Left lung (tissue), 10 donors: ENCODE measurements around the gene ARL6IP6. TPM values are rescaled to one million over a fixed set of nuclear protein-coding genes. Genes with fewer than 3 reads are reported as not detected.
A peak's percentile ranks its signal among the peaks of the same experiment; 100 is the strongest.
"Not testable (repeated sequence)": the region's sequence is repeated elsewhere in the genome, so short reads cannot be mapped to it uniquely, and the experiment has no call there.

ENCODE experiments used
- ATAC-seq: fragments of 200-7000 bp; cut with Tn5 transposase; one replicate; pipeline ENCODE4 v1.9.1; 2020; ENCODE audit warnings: moderate library complexity
- DNase-seq, 4 donors: peaks; one replicate each; pipeline ENCODE4 v3.0.0-alpha.2; 2013 to 2020
- H3K27ac ChIP-seq, 2 donors: fragments of 200-600 bp; sonication (generic) in 1 of 2; one replicate each; pipeline versions ENCODE4 v1.5.0 to v1.8.0; 2020 to 2021
- H3K27me3 ChIP-seq, 2 donors: fragments of 200-600 bp; sonication (generic) in 1 of 2; one replicate each; pipeline versions ENCODE4 v1.5.0 to v1.8.0; 2020 to 2021
- H3K36me3 ChIP-seq, 2 donors: fragments of 200-600 bp; sonication (generic) in 1 of 2; one replicate each; pipeline versions ENCODE4 v1.5.0 to v1.8.0; 2020 to 2021
- H3K4me1 ChIP-seq, 2 donors: fragments of 200-600 bp; one replicate each; pipeline ENCODE4 v1.8.0; 2021
- H3K4me3 ChIP-seq, 2 donors: fragments of 200-600 bp; sonication (generic) in 1 of 2; one replicate each; pipeline versions ENCODE4 v1.5.0 to v1.8.0; 2020 to 2021; ENCODE audit warnings: mild to moderate bottlenecking in 1 of 2
- H3K9me3 ChIP-seq, 2 donors: fragments of 200-600 bp; sonication (generic) in 1 of 2; one replicate each; pipeline versions ENCODE4 v1.5.0 to v1.8.0; 2020 to 2021
- CTCF ChIP-seq, 2 donors: fragments of 200-600 bp; sonication (generic) in 1 of 2; IDR thresholded peaks; one replicate each; pipeline versions ENCODE4 v1.5.0 to v1.8.0; 2021; ENCODE audit warnings: antibody characterized with exemption in 2 of 2
- intact Hi-C, 2 donors: fragments of 100-400 bp; cut with DNase I; formaldehyde crosslinking; loops; one replicate each; pipeline versions ENCODE4 v1.11.2 to v1.14.2; 2022
- polyA plus RNA-seq, 6 donors: library from polyadenylated mRNA; unstranded; fragments of 120-200 nt; gene quantifications; one replicate each; pipeline ENCODE4 v1.2.1, GENCODE V29; 2013; ENCODE audit not compliant: insufficient read length in 6 of 6
- total RNA-seq, 2 donors: library from RNA; stranded (reverse); fragmentation: NEBNext Ultra II Directional; extraction: Animal tissue kit (Norgen Biotek cat#: 25700); gene quantifications; one replicate each; pipeline ENCODE4 v1.2.1, GENCODE V29; 2021
- donor health status: DM: no; HTN: yes; CAD: no.
- donor health status: DM: no; HTN: no; CAD: no.

The ARL6IP6 gene
- total and polyA plus RNA-seq, 8 donors = 15.1 to 62.0 (median 51.9) TPM

- Histone ChIP-seq H3K4me1 (peaks cover 20 to 51% of the 10 kb centered on the region in 2 donors), H3K9me3 (no peaks in the 10 kb centered on the region), H3K36me3 (peaks cover 0 to 17% of the 10 kb centered on the region in 2 donors), H3K27ac (peak overlapping the region; percentile 98 to 99), H3K27me3 (no peaks in the 10 kb centered on the region), H3K4me3 (peak overlapping the region; percentile 85 to 95)
- intact Hi-C loops = no loop called here
- DNase-seq = peak in 3 of 4 donors; percentile 3 to 59 (median 32)
- ATAC-seq = peak; percentile 32
- TF ChIP-seq CTCF (IDR thresholded peaks at IDR 0.05) = no peak
Measured at GRCh38 chr2:152718909-152719645, 657 bp downstream of the ARL6IP6 start.

- TF ChIP-seq CTCF (IDR thresholded peaks at IDR 0.05) = no peak
- H3K36me3 ChIP-seq = peaks cover 0 to 5% of the 10 kb centered on the region in 2 donors
- no peaks in the 10 kb centered on the region for H3K27me3 ChIP-seq
- no peak overlapping the region for H3K27ac ChIP-seq
- DNase-seq (no peak), ATAC-seq (no peak)
- no peak overlapping the region for H3K4me3 ChIP-seq
- H3K4me1 ChIP-seq = peaks cover 14 to 38% of the 10 kb centered on the region in 2 donors
- intact Hi-C loops = no loop called here
- H3K9me3 ChIP-seq = no peaks in the 10 kb centered on the region
Measured at GRCh38 chr2:152720794-152721193, 2.4 kb downstream of the ARL6IP6 start.

- ATAC-seq, H3K27me3 ChIP-seq, H3K27ac ChIP-seq, H3K9me3 ChIP-seq, H3K4me3 ChIP-seq, intact Hi-C loops, DNase-seq, H3K36me3 ChIP-seq: not testable (repeated sequence)
- H3K4me1 ChIP-seq = peaks cover 11 to 30% of the 10 kb centered on the region in 2 donors
Measured at GRCh38 chr2:152722639-152723038, 4.2 kb downstream of the ARL6IP6 start.

- peaks cover 11 to 35% of the 10 kb centered on the region in 2 donors for H3K4me1 ChIP-seq
- peaks cover 0 to 5% of the 10 kb centered on the region in 2 donors for H3K36me3 ChIP-seq
- DNase-seq (no peak), ATAC-seq (no peak)
- no peak for TF ChIP-seq CTCF (IDR thresholded peaks at IDR 0.05)
- H3K27me3 ChIP-seq = no peaks in the 10 kb centered on the region
- H3K4me3 ChIP-seq = no peak overlapping the region
- intact Hi-C loops = no loop called here
- H3K27ac ChIP-seq = no peak overlapping the region
- H3K9me3 ChIP-seq = no peaks in the 10 kb centered on the region
Measured at GRCh38 chr2:152723918-152724317, 5.5 kb downstream of the ARL6IP6 start.

GRCh38 chr2:152729844-152730243 is 11.4 kb downstream of the ARL6IP6 start:
- intact Hi-C loops = no loop called here
- TF ChIP-seq CTCF (IDR thresholded peaks at IDR 0.05) = no peak
- H3K36me3 ChIP-seq = no peaks in the 10 kb centered on the region
- no peak for ATAC-seq
- H3K4me1 ChIP-seq = peaks cover 0 to 31% of the 10 kb centered on the region in 2 donors
- no peak overlapping the region for H3K4me3 ChIP-seq
- no peaks in the 10 kb centered on the region for H3K27me3 ChIP-seq
- no peaks in the 10 kb centered on the region for H3K9me3 ChIP-seq
- peak overlapping the region in 1 of 2 donors; percentile 59 for H3K27ac ChIP-seq
- no peak for DNase-seq
